GM18870 (cell line): ENCODE results near the gene MCOLN2.
A peak's percentile ranks its signal among the peaks of the same experiment; 100 is the strongest.
"Not testable (repeated sequence)": the region's sequence is repeated elsewhere in the genome, so short reads cannot be mapped to it uniquely, and the experiment has no call there.

ENCODE experiments used
- ATAC-seq: cut with Tn5 transposase; IDR thresholded peaks from one replicate; pipeline ENCODE4 v1.9.1; 2021; ENCODE audit warnings: moderate library complexity; ENCODE audit not compliant: unreplicated experiment

MCOLN2 gene

DNA sequence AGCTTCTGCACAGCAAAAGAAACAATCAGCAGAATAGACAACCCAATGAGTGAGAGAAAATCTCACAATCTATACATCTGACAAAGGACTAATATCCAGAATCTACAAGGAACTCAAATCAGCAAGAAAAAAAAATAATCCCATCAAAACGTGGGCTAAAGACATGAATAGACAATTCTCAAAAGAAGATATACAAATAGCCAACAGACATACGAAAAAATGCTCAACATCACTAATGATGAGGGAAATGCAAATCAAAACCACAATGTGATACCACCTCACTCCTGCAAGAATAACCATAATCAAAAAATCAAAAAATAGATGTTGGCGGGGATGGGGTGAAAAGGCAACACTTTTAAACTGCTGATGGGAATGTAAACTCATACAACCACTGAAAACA lies 10.4 kb downstream of the MCOLN2 start:
- not testable (repeated sequence) for ATAC-seq

DNA sequence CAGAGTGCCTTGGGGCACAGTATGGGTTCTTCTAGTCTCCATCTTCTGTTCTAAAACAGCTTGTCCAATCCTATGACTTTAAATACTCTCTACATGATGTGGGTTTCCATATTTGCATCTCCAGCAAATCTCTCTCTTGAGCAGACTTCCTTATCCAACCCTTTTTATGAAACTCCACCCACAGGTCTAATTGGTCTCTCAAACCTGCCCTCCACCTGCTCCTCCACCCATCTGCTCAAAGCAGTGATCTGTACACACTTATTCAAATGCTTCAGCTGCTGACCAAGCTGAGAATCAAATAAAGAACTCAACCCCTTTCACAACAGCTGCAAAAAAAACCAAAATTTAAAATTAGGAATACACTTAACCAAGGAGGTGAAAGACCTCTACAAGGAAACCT lies 11.5 kb downstream of the MCOLN2 start:
- ATAC-seq = no peak

- ATAC-seq = no peak
Measured at GRCh38 chr1:84982395-84982794, 14.5 kb downstream of the MCOLN2 start.

GRCh38 chr1:84975035-84975434 lies 21.9 kb downstream of the MCOLN2 start:
- ATAC-seq = no peak

DNA sequence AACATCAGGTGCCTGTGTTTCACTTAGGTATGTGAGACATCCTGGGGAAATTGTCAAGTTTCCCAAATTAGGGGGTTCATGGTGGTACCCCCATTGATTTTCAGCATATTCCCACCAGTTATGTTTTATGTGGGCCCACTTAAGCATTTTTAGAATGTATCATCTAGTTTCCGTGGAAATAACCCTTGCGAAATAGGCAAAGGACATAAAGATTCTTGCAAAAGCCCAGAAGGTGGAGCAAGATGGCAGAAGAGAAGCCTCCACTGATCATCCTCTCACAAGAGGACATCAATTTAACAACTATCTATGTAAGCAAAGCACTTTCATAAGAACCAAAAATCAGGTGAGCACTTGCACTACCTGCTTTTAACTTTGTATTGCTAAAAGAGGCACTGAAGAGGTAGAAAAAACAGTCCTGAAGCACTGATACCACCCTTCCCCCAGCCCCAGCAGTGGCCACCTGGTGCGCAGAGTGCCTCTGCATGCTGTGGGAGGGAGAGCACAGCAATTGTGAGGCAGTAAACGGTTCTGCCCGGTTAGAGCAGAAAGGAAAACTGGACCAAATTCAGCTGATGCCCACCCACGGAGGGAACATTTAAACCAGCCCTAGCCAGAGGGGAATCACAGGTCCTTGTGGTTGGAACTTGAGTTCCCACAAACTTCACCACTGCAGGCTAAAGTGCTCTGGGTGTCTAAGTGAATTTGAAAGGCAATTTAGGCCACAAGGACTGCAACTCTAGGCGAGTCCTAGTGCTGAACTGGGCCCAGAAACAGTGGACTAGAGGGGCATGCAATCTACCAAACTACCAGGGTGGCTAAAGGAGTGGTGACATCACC lies 23.2 kb downstream of the MCOLN2 start:
- peak; percentile 28 for ATAC-seq

- ATAC-seq = peak; percentile 35
Measured at GRCh38 chr1:84972377-84972987, 24.4 kb downstream of the MCOLN2 start.

DNA sequence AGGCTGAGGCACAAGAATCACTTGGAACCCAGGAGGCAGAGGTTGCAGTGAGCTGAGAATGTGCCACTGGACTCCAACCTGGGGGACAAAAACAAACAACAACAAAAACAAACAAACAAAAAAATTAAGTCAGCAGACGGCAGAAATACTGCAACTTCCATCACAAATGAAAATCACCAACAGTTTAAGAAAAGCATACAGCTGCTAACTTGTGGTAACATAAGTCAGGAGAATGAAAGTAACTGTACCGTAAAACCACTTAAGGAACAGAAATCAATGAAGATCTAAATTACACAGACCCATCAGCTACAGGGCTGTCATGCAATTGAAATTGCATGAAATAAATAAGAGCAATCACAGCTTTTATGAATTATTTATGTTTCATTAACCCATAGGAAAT lies 25.0 kb downstream of the MCOLN2 start:
- ATAC-seq = peak; percentile 24

DNA sequence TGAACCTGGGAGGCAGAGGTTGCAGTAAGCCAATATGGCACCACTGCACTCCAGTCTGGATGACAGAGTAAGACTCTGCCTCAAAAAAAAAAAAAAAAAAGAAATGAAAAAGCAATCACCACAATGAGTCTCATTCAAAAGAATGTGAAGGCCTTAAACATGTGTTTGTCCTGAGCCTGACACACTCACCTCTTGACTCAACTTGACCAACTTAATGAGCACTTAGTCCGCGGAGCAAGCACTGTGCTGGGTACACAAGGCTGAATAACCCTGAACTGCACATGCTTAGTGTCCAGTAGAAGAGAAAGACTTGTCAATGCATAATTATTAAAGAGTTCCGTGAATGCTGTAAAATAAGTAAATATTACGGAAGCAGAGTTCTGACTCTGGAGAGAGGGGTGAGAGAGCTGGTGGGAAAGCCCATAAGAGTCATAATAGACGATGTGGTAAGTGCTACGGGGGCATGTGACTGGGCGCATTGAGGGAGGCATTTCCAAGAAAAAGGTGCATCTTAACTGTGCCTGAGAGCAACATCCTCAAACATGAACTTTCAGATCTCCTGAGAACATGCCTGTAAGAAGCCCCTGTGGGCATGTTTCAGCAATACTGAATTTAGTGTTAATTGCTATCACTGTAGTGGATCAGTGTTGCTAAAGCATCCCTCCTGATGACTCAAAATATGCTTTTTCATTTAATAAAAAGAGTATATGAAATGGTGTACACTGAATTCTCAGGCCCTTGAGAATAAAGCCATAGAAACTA lies 27.2 kb downstream of the MCOLN2 start:
- ATAC-seq = peak; percentile 49

DNA sequence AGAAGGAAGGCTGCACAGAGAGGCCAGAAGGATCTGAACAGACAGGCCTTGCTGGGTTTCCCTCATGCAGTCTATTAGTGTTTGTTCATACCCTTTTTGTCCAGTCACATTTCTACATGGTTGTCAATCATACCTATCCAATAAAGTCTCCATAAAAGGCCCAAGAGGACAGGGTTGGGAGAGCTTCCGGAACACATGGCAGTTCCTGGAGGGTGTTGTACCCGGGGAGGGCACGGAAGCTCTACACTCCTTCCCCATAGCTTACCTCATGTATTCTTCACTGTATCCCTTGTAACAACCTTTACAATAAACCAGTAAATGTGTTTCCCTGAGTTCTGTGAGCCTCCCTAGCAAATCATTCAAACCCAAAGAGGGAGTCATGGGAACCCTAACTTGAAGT lies 28.0 kb downstream of the MCOLN2 start:
- ATAC-seq = no peak

DNA sequence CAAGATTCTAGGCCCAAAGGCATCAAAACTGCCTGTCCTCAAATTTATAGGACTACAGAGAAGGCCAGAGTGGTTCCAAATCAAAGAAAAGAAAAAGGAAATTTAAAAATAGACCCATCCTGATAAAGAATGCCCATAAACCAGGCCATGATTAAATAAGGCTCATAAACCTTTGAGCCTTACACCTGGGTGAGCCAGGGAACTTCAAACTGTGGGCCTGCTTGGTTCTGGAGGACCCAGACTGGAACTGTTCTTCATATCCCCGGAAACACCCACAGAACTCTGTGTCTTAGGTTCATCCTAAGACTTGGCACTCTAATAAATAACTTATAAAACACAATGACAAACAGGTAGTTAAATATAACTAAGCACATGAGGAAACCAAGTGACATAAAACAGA lies 28.8 kb downstream of the MCOLN2 start:
- ATAC-seq = no peak

DNA sequence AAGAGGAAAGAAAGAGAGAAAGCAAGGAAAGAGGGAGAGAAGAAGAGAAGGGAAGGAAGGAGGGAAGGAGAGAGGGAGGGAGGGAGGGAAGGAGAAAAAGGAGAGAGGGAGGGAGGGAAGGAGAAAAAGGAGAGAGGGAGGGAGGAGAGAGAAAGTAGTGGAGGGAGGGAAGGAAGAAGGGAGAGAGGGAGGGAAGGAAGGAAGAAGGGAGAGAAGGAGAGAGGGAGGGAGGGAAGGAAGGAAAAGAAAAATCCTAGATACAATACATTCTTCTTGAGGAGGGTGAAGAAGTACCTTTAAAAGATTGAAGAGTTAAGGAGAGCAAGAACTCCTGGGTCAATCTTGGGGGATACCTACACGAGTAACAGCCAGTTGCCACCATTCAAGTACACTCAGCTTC lies 29.2 kb downstream of the MCOLN2 start:
- ATAC-seq = no peak

DNA sequence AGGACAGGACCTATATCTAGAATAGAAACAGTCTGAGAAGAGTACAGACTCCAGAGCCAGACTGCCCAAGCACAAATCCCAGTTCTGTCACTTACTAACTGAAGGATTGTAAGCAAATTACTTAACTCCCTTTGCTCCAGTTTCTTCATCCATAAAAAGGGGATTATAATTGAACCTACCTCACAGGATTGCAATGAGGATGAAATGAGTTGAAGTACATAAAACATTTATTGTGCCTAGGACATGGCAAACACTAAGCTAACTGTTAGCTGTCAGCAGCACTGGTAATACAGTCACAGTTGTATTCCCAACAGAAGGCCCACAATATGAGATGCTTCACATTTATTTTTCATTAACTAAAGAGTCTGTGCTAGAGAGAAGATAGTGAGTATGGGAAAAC lies 33.9 kb downstream of the MCOLN2 start:
- no peak for ATAC-seq

DNA sequence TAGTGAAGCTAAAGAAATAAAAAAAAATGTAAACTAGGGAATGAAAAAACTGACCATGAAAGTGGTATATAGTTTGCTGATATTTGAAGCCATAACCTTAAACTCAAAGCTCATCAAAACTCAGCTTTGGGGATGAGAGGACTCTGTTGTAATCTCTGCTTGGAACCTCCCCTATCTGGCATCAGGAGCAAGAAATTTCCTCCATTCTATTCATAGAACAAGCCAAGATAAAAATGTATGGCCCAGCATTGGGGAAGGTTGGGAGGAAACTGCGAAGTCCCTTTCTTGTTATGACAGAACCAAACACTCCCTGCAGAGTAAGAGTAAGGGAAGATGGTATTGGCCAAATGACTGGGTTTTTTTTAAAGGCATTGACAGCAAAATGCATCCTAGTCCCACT lies 35.6 kb downstream of the MCOLN2 start:
- ATAC-seq = no peak

- no peak for ATAC-seq
Measured at GRCh38 chr1:84960371-84960770, 36.5 kb downstream of the MCOLN2 start.

- ATAC-seq = peak; percentile 89
Measured at GRCh38 chr1:84959294-84959693, 37.6 kb downstream of the MCOLN2 start.

- ATAC-seq = no peak
Measured at GRCh38 chr1:84957966-84958365, 38.9 kb downstream of the MCOLN2 start.

DNA sequence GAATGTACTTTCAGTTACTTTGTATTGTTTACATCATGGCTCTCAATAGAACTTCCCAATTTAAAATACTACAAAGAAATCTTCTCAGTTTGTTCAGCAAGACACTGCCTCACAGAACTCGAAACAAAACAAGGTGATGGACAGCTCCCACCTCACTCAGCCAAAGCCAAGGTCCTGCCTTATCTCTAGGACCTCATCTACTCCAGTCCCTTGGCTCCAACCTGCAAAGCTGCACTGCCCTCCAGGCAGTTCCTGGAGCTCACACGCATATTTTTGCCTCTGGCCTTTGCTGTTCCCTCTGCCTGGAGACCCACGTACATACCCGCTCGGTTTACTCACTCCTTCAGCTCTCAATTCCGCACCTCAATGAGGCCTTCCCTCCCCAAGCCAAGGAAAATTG lies 40.3 kb downstream of the MCOLN2 start:
- ATAC-seq = no peak

GRCh38 chr1:84956097-84956496 lies 40.8 kb downstream of the MCOLN2 start:
- no peak for ATAC-seq

- no peak for ATAC-seq
Measured at GRCh38 chr1:84949664-84950063, 47.2 kb downstream of the MCOLN2 start.

GRCh38 chr1:84947536-84948410 lies 49.1 kb downstream of the MCOLN2 start:
- ATAC-seq = no peak

- no peak for ATAC-seq
Measured at GRCh38 chr1:84946631-84947030, 50.3 kb downstream of the MCOLN2 start.
